Activated CD4-positive, alpha-beta T cell treated with anti-CD3 and anti-CD28 coated beads, Interleukin-2, amount 50 U/mL, for 48 hours (primary cell): ENCODE data around the gene ESRRA.

ENCODE experiments used
- DNase-seq, 2 experiments: peaks; one replicate each; pipeline ENCODE4 v3.0.0-alpha.2; 2020

The ESRRA gene

DNA sequence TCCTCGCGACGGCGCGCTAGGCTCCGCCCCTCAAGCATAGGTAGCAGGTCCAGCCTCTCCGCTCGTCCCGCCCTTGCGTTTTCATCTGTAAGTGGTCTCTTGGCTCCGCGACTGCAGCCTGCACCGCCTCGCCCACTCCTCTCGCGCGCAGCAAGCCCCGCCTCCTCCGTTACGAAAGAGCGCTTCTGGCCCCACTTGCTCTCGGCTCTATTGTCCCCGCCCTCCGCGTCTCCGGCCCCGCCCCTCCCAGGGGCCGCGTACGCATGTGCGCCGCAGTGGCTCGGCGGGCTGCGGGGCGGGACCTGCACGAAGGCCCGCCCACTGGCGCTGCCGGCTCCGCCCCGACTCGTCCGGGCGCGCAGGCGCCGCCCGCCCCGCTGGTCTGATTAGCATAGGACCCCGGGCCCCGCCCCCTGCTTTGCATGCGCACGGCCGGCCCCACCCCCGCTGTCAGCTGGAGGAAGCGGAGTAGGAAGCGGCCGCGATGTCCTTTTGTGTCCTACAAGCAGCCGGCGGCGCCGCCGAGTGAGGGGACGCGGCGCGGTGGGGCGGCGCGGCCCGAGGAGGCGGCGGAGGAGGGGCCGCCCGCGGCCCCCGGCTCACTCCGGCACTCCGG is at the start of gene ESRRA:
ESRRA (plus strand) TSS at position 450 of the 616 bp plus-strand sequence. CDS start 1,656 bp downstream, outside the sequence.
- DNase-seq = peak; percentile 100

- no peak for DNase-seq
These were observed 49.0 kb upstream of the ESRRA start for GRCh38 chr11:64256300-64256699.

DNA sequence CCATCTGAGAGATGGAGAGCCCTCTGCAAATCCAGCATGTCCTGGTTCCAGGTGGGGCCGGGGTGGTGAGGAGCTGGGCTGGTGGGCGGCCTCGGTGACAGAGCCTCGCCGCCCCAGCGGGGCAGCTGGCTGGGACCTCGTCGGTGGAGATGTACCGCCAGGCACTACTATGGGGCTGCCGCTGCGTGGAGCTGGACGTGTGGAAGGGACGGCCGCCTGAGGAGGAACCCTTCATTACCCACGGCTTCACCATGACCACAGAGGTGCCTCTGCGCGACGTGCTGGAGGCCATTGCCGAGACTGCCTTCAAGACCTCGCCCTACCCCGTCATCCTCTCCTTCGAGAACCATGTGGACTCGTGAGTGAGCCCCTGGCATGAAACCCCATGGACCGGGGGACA is 47.0 kb upstream of the ESRRA start:
- DNase-seq = no peak

- no peak for DNase-seq
These were observed 46.3 kb upstream of the ESRRA start for GRCh38 chr11:64258946-64259532.

DNA sequence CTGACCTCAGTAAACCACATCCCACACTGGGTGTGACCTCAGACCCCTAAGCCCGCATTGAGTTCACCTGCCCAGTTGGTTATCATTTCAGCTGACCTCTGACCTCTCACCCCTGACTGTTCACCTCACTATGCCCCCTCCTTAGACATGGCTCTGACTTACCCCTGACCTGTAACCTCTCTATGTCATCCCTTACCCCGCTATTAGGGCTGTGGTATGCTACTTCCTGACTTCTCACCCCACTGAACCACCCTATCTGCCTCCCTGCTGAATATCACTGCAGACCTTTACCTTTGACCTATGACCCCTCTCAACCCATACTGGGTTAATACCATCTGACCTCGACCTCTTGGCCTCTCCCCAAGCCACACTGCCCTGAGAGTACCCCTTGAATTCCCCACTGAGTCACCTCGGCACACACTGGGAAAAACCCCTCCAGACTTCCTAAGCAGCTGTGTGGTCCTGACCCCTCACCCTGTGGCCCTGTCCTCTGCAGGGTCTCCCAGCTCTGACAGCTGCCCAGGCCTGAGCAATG is 45.7 kb upstream of the ESRRA start:
- DNase-seq = no peak

DNA sequence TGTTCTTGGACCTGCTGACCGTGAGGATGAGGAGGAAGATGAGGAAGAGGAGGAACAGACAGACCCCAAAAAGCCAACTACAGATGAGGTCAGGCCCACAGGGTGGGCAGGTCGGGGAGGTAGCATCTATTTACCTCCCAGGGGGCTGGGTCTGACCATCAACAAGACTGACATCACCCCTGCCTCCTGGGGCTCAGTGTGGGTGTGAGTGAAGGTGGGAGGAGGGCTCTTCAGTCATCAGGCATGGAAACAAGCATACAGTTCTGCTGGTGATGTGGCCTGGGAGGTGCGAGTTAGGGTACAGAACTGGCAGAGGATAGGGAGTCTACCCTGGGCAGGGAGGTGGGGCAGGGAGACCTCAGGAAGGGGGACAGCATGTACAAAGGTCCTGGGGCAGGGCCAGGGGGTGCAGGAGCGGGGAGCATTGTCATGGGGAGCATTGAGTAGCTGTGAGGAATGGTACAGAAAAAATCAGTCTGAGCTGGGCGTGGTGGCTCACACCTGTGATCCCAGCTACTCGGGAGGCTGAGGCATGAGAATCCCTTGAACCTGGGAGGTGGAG is 45.1 kb upstream of the ESRRA start:
- DNase-seq = no peak

DNA sequence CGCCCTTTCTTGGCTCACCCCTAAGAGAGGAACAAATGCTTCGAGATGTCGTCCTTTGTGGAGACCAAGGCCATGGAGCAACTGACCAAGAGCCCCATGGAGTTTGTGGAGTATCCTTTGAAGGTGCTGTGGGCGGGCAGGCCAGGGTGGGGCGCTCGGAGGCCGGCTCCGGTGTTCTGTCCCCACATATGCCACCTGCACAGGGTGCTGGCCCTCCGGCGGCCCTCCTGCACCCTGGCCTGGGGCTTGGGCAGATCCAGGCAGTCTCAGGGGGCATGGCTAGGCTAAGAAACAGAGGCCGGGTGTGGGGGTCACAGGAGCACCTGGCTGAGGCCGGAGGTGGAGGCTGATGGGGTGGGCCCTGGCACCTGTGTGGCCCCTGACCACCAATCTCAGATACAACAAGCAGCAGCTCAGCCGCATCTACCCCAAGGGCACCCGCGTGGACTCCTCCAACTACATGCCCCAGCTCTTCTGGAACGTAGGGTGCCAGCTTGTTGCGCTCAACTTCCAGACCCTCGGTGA is 43.7 kb upstream of the ESRRA start:
- DNase-seq = no peak

DNA sequence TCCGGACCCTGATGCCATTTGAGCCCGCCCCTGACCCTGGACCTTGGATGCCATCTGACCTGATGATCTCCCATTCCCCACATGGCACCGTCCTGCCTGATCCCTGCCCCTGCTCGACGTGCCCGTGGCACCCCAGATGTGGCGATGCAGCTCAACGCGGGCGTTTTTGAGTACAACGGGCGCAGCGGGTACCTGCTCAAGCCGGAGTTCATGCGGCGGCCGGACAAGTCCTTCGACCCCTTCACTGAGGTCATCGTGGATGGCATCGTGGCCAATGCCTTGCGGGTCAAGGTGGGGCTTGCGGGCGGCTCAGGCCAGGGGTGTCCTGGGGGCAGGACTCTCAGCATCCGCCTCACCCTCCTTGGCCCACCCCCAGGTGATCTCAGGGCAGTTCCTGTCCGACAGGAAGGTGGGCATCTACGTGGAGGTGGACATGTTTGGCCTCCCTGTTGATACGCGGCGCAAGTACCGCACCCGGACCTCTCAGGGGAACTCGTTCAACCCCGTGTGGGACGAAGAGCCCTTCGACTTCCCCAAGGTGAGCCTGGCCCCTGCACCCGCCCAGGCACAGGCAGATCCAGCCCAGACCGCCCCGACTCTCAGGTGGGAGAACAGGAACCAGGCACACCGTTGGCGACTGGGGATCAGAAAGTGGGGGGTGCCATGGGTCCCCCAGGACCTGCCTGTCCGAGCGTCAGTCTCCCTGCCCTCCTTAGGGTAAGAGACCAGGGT is 42.9 kb upstream of the ESRRA start:
- no peak for DNase-seq

DNA sequence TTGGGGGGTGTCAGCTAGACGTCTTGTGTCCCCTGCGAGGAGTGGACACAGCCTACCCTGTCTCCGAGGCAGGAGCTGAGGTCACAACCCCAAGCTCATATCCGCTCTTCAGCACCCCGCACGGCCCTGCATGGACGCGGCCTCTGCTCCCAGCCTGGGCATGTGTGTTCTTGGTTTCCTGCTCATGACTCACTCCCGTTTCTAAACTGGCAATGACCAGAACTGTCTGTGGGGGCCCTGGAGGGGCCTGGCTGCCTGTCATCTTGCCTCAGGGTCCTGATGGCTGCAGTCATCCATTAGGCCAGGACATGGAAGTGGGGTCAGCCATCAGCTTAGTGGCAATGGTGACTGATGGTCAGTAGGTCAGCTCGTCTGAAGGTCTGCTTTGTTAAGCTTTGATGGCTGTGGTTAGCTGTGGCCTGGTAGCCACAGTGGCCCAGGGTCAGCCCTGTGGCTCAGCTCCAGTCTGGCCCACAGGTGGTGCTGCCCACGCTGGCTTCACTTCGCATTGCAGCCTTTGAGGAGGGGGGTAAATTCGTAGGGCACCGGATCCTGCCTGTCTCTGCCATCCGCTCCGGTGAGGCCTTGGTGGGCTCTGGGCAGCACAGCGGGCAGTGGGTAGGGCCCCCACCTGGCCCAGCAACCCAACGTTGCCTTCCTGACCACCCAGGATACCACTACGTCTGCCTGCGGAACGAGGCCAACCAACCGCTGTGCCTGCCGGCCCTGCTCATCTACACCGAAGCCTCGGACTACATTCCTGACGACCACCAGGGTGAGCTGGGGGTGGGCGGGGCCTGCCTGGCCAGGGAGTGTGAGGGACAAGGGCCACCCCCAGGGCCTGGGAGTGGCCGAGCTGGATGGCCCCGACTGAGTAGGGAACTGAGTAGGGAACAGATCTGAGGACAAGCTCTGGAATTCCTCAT is 42.0 kb upstream of the ESRRA start:
- DNase-seq = no peak

GRCh38 chr11:64263947-64264317 is 41.4 kb upstream of the ESRRA start:
- no peak for DNase-seq

DNA sequence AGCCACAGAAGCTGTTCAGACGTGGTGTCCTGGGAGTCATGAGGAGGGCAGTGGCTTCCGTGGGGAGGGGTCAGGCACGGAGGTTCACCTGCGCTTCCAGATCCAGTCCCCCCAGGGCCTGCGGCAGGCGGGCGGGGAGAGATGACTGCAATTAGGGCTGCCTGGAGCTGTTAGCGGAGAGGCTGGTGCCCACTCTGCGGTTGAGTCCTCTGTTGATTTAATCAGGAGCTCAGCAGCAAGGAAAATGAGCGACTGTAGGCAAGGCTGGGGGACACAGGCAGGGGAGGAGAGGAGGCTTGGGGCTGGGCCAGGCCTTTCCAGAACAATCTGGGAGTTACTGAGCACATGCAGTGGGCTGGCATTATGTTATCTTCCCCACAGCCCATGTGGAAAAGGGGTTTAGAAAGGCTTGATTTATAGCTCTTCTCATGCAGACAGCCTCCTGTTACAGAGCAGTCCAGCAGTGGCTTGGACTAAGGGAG is 40.9 kb upstream of the ESRRA start:
- no peak for DNase-seq

GRCh38 chr11:64265176-64266160 is 39.9 kb upstream of the ESRRA start:
- no peak for DNase-seq

- no peak for DNase-seq
These were observed 39.0 kb upstream of the ESRRA start for GRCh38 chr11:64266339-64266738.

DNA sequence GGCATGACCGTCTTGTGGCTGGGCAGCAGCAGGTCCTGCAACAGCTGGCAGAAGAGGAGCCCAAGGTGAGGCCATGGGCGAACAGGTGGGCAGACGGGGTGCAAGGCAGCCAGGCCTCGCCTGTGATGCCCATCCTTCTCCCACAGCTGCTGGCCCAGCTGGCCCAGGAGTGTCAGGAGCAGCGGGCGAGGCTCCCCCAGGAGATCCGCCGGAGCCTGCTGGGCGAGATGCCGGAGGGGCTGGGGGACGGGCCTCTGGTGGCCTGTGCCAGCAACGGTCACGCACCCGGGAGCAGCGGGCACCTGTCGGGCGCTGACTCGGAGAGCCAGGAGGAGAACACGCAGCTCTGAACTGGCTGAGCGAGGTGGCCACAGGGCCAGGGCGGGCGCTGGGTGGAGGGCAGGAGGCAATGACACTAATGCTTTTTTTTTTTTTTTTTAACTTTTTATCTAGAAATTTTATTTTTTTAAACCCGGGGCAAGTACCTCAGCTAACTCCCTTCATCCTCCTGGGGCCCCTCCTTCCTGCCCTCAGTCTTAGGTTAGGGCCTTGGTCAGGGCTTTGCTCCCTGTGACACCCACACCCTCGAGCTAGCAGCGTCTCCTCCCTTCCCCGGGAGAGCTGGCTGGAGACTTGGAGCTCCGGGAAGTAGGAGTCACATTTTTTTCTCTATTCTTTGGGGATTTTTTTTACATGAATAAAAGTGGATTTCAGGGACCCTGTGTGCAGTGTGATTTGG is 37.9 kb upstream of the ESRRA start:
- DNase-seq = no peak

DNA sequence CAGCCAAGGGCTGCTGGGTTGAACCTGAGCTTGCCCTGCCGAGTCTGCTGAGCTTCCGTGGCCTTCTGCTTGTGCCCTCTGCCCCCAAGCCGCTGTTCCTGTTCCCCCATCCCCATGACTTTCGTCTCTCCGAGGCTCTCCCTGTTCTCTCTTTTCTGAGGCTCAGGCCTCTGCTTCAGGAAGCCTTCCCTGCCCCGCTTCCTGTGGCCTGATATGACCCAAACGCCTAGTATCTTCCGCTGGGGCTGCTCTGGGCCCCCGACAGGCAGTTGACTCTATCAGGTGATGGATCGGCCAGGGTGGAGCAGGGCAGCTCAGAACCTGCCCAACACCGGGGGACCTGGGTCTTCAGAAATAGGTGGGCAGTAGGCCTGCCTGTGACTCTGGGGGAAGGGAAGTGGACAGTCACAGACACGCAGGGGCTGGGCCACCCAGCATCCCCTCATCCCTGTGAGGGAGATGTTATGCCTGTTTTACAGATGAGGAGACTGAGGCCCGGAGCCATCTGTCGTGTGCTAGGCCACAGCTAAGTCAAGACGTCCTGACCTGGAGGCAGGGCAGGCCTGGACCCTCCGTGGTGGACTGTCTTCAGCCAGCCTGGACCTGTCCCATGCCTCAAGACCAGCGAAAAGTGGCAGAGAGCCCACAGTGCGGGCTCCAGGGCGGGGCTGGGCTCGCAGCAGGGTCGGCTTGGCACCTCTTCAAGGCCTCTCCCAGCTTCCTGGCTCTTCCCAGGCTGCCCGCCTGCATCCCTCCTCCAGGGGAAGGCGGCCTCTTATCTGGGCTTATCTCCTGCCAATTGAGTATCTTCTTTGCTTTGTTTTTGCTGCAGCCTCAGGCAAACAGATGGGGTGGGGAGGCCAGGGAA is 37.1 kb upstream of the ESRRA start:
- peak in 1 of 2 experiments; percentile 11 for DNase-seq

DNA sequence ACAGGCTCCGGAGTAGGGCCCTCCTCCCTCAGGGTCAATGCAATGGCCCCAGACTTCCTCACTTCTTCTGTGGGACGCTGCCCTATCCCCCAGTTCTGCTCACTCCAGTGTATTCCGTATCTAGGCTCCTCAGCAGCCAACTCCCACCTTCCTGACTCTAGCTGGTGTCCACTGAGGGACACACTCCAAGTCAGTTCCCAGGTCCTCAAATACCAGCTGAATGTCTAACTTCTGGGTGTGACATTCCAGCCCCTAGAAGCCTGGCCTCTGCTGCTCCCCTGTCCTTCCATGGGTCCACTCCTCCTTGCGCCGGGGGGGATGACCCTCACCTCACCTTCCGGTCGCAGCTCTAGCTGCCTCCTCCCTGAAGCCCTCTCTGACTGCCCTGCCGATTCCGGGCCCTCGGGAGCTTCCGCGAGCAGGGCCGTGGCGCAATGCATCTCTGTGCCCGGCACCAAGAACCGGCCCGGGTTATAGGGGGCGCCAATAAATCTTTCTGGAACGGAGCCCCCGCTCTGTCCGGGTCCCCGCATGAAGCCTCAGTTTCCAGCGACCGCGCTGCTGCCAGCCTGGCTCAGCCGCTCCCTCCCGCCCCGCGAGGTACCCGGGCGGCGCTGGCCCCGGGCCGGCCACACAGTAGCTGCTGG is 36.3 kb upstream of the ESRRA start:
- DNase-seq = peak; percentile 56 to 60

DNA sequence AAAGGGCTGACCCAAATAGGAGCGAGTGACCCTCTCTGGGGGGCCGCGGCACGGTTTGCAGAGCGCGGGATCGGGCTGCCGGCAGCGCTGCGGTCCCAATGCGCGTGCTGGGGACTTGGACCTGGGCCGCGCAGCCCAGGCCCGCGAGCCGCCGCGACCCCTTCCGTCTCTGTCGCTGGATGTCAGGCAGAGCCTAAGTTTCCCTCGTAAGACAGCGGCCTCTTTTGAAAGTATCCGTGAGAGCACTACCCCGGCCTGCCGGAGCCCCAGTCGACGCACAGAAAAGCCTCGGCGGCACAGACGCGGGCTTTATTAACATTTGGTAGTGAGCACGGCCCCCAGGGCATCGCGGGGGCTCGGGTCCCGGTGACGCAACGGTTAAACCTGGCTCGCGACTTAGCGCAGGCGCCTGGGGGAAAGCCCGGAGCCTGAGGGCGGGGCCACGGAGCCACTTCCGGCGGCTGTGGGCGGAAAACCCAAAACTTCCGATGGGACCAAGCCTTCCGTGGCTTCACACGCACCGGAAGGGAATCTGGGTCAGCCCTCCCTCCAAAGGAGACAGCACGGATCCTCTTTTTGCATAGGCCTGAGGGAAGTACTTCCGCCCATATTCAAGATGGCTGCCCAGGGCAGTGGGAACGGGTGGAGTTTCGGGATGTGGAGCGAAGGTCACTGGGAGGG is 35.6 kb upstream of the ESRRA start:
- DNase-seq = peak; percentile 98 to 99
